Heart left ventricle (tissue), 13 donors: ENCODE results near the gene CUTA.

ENCODE experiments used
- CTCF ChIP-seq, 12 donors: fragments of 200-600 bp; sonication (generic) in 4 of 12; IDR thresholded peaks; one replicate each; pipeline versions ENCODE4 v1.5.0 to v1.8.0; 2018 to 2022; ENCODE audit warnings: antibody characterized with exemption in 12 of 12, mild to moderate bottlenecking in 5 of 12
- POLR2A ChIP-seq, 2 donors: fragments of 450-650 bp; IDR thresholded peaks; one replicate each; pipeline ENCODE4 v1.6.1; 2017; ENCODE audit warnings: antibody characterized with exemption in 2 of 2, mild to moderate bottlenecking in 2 of 2, moderate library complexity in 2 of 2
- donor health status: ischemic (EF 13 %, LVEDD 7.1; RV severe dilation, severe dysfunction).
- donor health status: DM: no; HTN: yes; CAD: no.
- donor health status: DM: no; HTN: no; CAD: no.
- donor health status: ischemic (EF 25% LVEDD 6.9; RV normal size, moderate dysfunction).
- donor health status: ischemic (EF 25% LVEDD 5.7; RV mildly dilated, moderate dysfunction).
- donor health status: ischemic (EF 35%, LVEDD 5.7; RV mildly dilated, moderate dysfunction).
- donor health status: nonischemic (EF 11% LVEDD 7.7; RV severe dilation, severe dysfunction).
- donor health status: DM: yes; HTN: yes; CAD: no.
- donor health status: PGD.
- donor health status: ischemic (EF 29% LVEDD 5.4; RV normal size, mild dysfunction).
- donor health status: nonischemic (EF 23%, LVEDD 6.1; RV moderate dilation, normal function).

GRCh38 chr6:33423777-33424176 is 5.9 kb upstream of the CUTA start:
- no peak for TF ChIP-seq CTCF (IDR thresholded peaks at IDR 0.05)
- TF ChIP-seq POLR2A (IDR thresholded peaks at IDR 0.05), result no peak
